NCI-H748 (cell line): ENCODE results near the gene KCTD6.
"Not testable (repeated sequence)": the region's sequence is repeated elsewhere in the genome, so short reads cannot be mapped to it uniquely, and the experiment has no call there.

ENCODE experiments used
- DNase-seq: peaks from one replicate; lab custom pipeline; 2025; ENCODE audit not compliant: unreplicated experiment; lab: John Stamatoyannopoulos, UW

KCTD6 gene

GRCh38 chr3:58522759-58523425 lies 31.0 kb downstream of the KCTD6 start:
- no peak for DNase-seq

GRCh38 chr3:58524326-58524888 lies 32.5 kb downstream of the KCTD6 start:
- DNase-seq = no peak

- no peak for DNase-seq
These were observed 34.6 kb downstream of the KCTD6 start for GRCh38 chr3:58526515-58526957.

GRCh38 chr3:58527440-58527839 lies 35.5 kb downstream of the KCTD6 start:
- DNase-seq = not testable (repeated sequence)

- no peak for DNase-seq
These were observed 36.7 kb downstream of the KCTD6 start for GRCh38 chr3:58528629-58529028.

- peak; percentile 43 for DNase-seq
These were observed 37.8 kb downstream of the KCTD6 start for GRCh38 chr3:58529516-58530353.

GRCh38 chr3:58530354-58530865 lies 38.5 kb downstream of the KCTD6 start:
- DNase-seq = no peak

GRCh38 chr3:58531555-58531954 lies 39.7 kb downstream of the KCTD6 start:
- no peak for DNase-seq

GRCh38 chr3:58531956-58532355 lies 40.1 kb downstream of the KCTD6 start:
- peak; percentile 10 for DNase-seq

- peak; percentile 59 for DNase-seq
These were observed 40.9 kb downstream of the KCTD6 start for GRCh38 chr3:58532794-58533220.

GRCh38 chr3:58534592-58535494 lies 42.9 kb downstream of the KCTD6 start:
- no peak for DNase-seq

GRCh38 chr3:58535531-58536500 lies 43.9 kb downstream of the KCTD6 start:
- no peak for DNase-seq

- no peak for DNase-seq
These were observed 44.9 kb downstream of the KCTD6 start, which contains the start of gene ACOX2 for GRCh38 chr3:58536501-58537411. TSS of gene ACOX2 (minus strand) at chr3:58537190. CDS start at chr3:58535106, 2,084 bp downstream.

- no peak for DNase-seq
These were observed 45.8 kb downstream of the KCTD6 start for GRCh38 chr3:58537412-58538301.

GRCh38 chr3:58539626-58540025 lies 47.7 kb downstream of the KCTD6 start:
- no peak for DNase-seq

GRCh38 chr3:58540176-58540858 lies 48.4 kb downstream of the KCTD6 start:
- no peak for DNase-seq

GRCh38 chr3:58544541-58544940 lies 52.6 kb downstream of the KCTD6 start:
- DNase-seq = no peak
